HEK293 (cell line): Measurements from ENCODE around the gene KIFAP3.

Source experiments
- ATF2 ChIP-seq: fragments of 450-650 bp; formaldehyde crosslinking; IDR thresholded peaks from 2 replicates; pipeline ENCODE4 v1.5.1; 2016; ENCODE audit warnings: missing biosample characterization, missing genetic modification characterization, low read depth
- KLF17 ChIP-seq: fragments of 450-650 bp; formaldehyde crosslinking; IDR thresholded peaks from 2 replicates; pipeline ENCODE4 v1.5.1; 2016; ENCODE audit warnings: missing biosample characterization, missing genetic modification characterization
- KLF9 ChIP-seq: fragments of 450-650 bp; formaldehyde crosslinking; IDR thresholded peaks from 2 replicates; pipeline ENCODE4 v1.5.1; 2016; ENCODE audit warnings: missing biosample characterization, missing genetic modification characterization, low read depth
- PATZ1 ChIP-seq: fragments of 450-650 bp; formaldehyde crosslinking; IDR thresholded peaks from 2 replicates; pipeline ENCODE4 v1.5.1; 2016; ENCODE audit warnings: missing biosample characterization, missing genetic modification characterization
- RBAK ChIP-seq: fragments of 450-650 bp; formaldehyde crosslinking; IDR thresholded peaks from 2 replicates; pipeline ENCODE4 v1.5.1; 2016; ENCODE audit warnings: missing biosample characterization, missing genetic modification characterization
- SCRT2 ChIP-seq: fragments of 450-650 bp; formaldehyde crosslinking; IDR thresholded peaks from 2 replicates; pipeline ENCODE4 v1.5.1; 2016; ENCODE audit warnings: missing biosample characterization, missing genetic modification characterization
- ZNF121 ChIP-seq: fragments of 450-650 bp; formaldehyde crosslinking; IDR thresholded peaks from 2 replicates; pipeline ENCODE4 v1.5.1; 2016; ENCODE audit warnings: missing biosample characterization, missing genetic modification characterization
- ZNF184 ChIP-seq: fragments of 450-650 bp; IDR thresholded peaks from 2 replicates; pipeline ENCODE4 v1.5.1; 2018; ENCODE audit warnings: missing biosample characterization, mild to moderate bottlenecking, missing genetic modification characterization
- ZNF274 ChIP-seq, 2 experiments: fragments of 200-500 bp in 1 of 2; fragments of 450-650 bp in 1 of 2; sonication (Bioruptor generic) in 1 of 2; formaldehyde crosslinking in 1 of 2; IDR thresholded peaks; 2 replicates each; pipeline versions ENCODE4 v1.5.1 to v1.6.1; 2014 to 2016; ENCODE audit warnings: borderline replicate concordance in 1 of 2, inconsistent platforms in 1 of 2, low read length in 1 of 2, missing biosample characterization in 1 of 2, missing genetic modification characterization in 1 of 2
- ZNF280C ChIP-seq: fragments of 450-650 bp; formaldehyde crosslinking; IDR thresholded peaks from 2 replicates; pipeline ENCODE4 v1.5.1; 2016; ENCODE audit warnings: missing biosample characterization, missing genetic modification characterization
- ZNF660 ChIP-seq: fragments of 450-650 bp; IDR thresholded peaks from 2 replicates; pipeline ENCODE4 v1.5.1; 2018; ENCODE audit warnings: missing biosample characterization, mild to moderate bottlenecking, missing genetic modification characterization
- ZNF701 ChIP-seq: fragments of 450-650 bp; formaldehyde crosslinking; IDR thresholded peaks from 2 replicates; pipeline ENCODE4 v1.5.1; 2016; ENCODE audit warnings: missing biosample characterization, missing genetic modification characterization
- TF ChIP-seq, protein P1 (sequence below): fragments of 450-650 bp; formaldehyde crosslinking; IDR thresholded peaks from 2 replicates; pipeline ENCODE4 v1.5.1; 2016; ENCODE audit warnings: missing biosample characterization, missing genetic modification characterization
- TF ChIP-seq, protein P2 (sequence below): fragments of 450-650 bp; formaldehyde crosslinking; IDR thresholded peaks from 2 replicates; pipeline ENCODE4 v1.5.1; 2016; ENCODE audit warnings: missing biosample characterization, missing genetic modification characterization

DNA sequence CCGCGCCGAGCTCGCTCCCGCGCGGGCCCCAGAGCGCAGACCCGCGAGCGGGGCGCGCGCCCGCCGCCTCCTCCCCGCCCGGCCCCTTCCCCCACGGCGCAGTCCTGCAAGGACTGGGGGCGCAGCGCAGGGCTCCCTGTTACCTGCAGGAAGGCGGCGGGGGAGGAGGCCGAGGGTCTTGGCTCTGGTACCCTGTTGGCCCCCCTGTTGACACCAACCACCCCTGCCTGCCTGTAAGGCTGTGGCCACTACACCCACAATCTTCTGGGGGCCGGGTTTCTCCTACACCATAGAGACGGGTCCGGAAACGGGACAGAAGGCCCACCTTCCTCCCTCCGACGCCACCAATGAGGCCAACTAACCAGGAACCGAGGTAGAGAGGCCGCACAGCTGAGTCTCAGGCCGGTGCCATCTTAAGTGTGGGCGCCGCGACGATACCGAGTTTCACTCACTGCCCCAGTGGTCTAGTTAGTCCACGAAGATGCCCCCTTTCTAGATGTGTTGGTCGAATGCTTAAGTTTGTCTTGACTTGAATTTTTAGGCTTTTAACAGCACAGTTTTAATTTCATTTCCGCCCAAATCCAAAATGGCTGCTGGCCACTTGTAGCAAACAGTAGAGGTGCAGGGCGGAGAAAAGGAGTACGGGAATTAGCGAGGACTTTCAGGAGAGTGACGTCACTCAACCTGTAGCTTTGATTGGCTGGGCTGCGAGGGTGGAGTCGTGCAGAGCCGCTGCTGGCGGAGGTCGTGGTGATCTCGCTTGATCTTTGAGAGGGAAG, 180.7 kb downstream of the KIFAP3 start, which contains the start of gene SCYL3:
- TF ChIP-seq, protein P1, sequence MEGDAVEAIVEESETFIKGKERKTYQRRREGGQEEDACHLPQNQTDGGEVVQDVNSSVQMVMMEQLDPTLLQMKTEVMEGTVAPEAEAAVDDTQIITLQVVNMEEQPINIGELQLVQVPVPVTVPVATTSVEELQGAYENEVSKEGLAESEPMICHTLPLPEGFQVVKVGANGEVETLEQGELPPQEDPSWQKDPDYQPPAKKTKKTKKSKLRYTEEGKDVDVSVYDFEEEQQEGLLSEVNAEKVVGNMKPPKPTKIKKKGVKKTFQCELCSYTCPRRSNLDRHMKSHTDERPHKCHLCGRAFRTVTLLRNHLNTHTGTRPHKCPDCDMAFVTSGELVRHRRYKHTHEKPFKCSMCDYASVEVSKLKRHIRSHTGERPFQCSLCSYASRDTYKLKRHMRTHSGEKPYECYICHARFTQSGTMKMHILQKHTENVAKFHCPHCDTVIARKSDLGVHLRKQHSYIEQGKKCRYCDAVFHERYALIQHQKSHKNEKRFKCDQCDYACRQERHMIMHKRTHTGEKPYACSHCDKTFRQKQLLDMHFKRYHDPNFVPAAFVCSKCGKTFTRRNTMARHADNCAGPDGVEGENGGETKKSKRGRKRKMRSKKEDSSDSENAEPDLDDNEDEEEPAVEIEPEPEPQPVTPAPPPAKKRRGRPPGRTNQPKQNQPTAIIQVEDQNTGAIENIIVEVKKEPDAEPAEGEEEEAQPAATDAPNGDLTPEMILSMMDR (tag by site-specific recombination): peak; percentile 13; the same call in 1 of the 2 replicates
- TF ChIP-seq ATF2 (tag by site-specific recombination): peak; percentile 100
- TF ChIP-seq ZNF184 (tag by site-specific recombination): no peak
- no peak for TF ChIP-seq ZNF280C (tag by site-specific recombination)
- peak; percentile 100 for TF ChIP-seq SCRT2 (tag by site-specific recombination)
- no peak for TF ChIP-seq ZNF701 (tag by site-specific recombination)
- TF ChIP-seq RBAK (tag by site-specific recombination): no peak
- TF ChIP-seq ZNF660 (tag by site-specific recombination): peak; percentile 75
- peak; percentile 30; the same call in 1 of the 2 replicates for TF ChIP-seq KLF9
- TF ChIP-seq KLF17: peak; percentile 85
- peak; percentile 95 for TF ChIP-seq PATZ1 (tag by site-specific recombination)
- no peak for TF ChIP-seq ZNF274 (IDR thresholded peaks at IDR 0.05; ENCODE audit: low read length)
- no peak for TF ChIP-seq ZNF274 (tag by site-specific recombination; IDR thresholded peaks at IDR 0.05; ENCODE audit: borderline replicate concordance)
- TF ChIP-seq, protein P2, sequence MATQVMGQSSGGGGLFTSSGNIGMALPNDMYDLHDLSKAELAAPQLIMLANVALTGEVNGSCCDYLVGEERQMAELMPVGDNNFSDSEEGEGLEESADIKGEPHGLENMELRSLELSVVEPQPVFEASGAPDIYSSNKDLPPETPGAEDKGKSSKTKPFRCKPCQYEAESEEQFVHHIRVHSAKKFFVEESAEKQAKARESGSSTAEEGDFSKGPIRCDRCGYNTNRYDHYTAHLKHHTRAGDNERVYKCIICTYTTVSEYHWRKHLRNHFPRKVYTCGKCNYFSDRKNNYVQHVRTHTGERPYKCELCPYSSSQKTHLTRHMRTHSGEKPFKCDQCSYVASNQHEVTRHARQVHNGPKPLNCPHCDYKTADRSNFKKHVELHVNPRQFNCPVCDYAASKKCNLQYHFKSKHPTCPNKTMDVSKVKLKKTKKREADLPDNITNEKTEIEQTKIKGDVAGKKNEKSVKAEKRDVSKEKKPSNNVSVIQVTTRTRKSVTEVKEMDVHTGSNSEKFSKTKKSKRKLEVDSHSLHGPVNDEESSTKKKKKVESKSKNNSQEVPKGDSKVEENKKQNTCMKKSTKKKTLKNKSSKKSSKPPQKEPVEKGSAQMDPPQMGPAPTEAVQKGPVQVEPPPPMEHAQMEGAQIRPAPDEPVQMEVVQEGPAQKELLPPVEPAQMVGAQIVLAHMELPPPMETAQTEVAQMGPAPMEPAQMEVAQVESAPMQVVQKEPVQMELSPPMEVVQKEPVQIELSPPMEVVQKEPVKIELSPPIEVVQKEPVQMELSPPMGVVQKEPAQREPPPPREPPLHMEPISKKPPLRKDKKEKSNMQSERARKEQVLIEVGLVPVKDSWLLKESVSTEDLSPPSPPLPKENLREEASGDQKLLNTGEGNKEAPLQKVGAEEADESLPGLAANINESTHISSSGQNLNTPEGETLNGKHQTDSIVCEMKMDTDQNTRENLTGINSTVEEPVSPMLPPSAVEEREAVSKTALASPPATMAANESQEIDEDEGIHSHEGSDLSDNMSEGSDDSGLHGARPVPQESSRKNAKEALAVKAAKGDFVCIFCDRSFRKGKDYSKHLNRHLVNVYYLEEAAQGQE (tag by site-specific recombination): no peak
- TF ChIP-seq ZNF121 (tag by site-specific recombination): no peak
